Epidermal melanocyte (primary cell): Measurements from ENCODE around the gene TMTC2.
A peak's percentile ranks its signal among the peaks of the same experiment; 100 is the strongest.
"Not testable (repeated sequence)": the region's sequence is repeated elsewhere in the genome, so short reads cannot be mapped to it uniquely, and the experiment has no call there.

Source experiments
- DNase-seq: peaks from one replicate; pipeline ENCODE4 v3.0.0; 2011; ENCODE audit warnings: low spot score; ENCODE audit not compliant: insufficient read length

Gene TMTC2

DNA sequence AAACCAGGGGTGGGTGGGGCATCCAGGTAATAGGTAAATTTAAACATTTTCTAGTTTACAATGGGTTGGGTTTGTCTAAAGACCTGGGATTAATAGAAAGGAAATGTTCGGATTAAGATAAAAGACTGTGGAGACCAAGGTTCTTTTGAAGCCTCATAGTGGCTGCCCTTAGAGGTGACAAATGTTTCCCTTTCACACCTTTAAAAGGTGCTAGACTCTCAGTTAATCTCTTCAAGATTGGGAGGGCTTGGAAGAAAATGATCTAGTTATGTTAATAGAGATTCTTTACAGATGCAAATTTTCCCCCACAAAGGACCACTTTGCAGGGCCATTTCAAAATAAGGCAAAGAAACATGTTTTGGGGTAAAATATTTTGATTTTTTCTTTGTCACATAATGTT lies 39.0 kb downstream of the TMTC2 start:
- DNase-seq, result no peak

DNA sequence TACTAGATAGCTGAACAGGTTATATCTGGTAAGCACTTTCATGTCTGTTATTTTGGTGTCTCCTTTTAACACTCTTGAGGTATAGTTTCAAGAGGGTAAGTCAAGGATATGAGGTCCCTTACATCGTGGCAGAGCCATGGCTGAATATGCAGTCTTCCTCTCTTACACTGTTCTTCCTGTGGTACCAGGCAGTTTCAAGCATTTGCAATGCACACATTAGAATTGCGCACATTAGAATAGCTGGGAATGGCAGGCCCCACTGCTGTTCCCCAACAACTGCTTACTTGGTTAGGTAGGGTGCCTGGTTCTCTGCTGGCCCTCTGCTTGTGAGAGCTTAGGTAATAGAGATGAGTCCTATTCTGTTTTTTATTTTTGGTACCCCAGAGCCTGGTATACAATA lies 41.2 kb downstream of the TMTC2 start:
- DNase-seq, result no peak

DNA sequence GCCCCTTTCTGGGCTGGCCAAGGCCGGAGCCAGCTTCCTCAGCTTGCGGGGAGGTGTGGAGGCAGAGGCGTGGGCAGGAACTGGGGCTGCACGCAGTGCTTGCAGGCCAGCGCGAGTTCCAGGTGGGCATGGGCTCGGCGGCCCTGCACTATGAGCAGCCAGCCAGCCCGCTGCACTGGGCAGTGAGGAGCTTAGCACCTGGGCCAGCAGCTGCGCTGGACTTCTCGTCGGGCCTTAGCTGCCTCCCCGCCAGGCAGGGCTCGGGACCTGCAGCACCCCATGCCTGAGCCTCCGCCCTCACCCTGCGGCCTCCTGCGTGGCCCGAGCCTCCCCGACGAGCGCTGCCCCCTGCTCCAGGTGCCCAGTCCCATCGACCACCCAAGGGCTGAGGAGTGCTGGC lies 42.0 kb downstream of the TMTC2 start:
- DNase-seq, result no peak

DNA sequence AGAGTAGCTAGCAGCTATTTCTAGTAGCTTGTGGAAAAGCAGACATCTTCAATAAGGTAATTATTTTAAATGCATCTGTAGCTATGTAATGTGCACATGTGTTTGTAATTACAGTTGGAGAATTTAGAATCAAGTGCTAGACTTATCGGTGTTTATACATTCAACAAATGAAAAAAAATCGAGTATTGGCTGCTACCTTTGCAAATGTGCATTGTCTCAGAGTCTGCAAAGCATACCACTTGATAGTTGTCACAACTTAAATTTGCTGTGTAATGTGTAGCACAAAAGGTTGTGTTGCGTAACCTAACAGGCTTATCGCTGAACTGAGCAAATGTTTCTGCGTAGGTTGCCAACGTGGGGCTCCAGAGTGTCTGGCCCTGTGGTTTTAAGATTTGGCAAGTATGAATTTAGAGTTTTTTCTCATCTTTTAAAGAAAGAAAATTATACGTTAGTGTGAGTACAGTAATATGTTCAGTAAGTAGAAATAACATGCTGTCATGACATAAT lies 44.3 kb downstream of the TMTC2 start:
- DNase-seq, result no peak

DNA sequence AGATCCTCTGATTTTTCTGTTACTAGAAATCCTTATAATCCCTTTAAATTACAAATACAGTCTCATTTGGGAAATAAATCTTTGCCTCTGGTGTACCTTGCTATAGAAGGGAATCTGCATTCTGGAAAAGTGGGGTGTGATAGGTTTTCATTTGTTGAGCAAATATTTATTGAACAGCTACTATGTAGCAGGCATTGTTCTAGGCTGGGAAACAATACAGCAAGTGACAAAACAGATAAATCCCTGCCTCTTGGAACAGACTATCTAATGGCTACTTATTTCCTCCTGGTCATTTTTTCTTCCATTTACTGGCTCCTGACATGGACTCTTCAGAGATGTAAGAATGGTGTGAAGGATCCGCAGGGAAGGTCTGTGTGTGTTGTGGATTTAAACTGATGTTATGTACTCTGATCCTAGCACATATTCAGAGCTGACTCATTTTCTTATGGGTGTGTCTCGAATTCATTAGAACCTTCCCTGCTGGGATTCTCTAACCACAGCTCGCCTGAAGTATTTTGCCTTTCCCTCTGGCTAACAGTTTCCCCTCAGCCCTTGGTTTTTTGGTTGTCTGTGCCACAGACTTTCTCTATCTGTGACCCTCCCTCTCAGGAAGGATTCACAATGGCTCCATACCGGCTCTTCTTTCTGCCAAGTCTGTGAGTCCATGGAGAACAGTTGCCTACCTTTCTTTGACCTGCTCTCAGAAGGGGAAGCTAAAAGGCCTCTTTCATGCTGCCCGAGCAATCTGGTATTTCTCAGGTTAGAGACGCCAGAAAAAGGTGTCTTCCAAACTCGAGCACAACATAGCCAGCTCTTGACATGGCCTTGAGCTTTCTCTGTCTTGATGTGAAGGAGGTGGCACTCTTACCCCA lies 53.7 kb downstream of the TMTC2 start:
- no peak for DNase-seq

DNA sequence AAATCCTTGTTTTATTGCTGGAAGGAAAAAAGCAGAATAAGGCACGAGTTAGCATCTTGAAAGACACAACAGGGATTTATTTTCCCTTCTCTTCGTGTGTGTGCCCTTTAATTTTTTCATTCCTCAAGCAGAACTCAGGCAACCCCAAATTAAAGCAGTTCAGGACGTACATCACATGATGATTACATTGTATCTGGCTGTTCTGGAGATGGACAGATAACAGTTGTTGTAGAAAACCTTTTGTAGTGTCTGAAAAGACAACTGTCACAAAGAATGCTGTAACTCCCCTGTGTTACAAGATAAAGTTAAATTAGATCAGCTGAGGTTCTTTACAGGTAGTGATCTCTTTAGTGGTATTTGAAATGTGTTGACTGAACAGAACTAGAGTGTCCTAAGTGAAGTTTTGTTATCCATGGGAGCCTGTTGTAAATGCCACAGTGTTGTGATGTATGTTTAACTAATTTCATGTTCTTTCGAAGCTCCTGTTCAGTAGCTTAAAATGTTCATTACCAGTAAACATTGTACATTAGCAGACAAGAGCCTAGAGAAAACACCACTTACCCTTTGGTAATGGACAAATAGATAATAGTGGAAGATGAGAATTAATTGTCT lies 58.5 kb downstream of the TMTC2 start:
- DNase-seq, result no peak

DNA sequence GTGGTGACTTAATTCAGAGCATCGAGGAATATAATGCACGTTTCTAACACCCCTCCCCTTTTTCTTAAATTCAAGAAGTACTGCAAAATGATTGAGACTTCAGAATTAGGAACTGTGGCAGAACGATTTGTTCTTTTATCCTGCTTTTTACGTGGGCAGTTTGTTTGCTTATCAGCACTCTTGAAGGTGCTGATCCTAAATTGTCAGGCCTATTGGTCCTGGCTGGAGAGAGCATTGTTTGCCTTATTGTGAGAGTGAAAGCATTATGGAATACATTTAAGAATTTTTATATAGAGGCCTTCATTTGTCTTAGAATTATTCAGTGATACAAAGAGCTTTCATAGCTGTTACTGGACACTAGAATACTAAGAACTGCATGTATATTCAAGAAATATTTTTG lies 59.1 kb downstream of the TMTC2 start:
- DNase-seq, result no peak

DNA sequence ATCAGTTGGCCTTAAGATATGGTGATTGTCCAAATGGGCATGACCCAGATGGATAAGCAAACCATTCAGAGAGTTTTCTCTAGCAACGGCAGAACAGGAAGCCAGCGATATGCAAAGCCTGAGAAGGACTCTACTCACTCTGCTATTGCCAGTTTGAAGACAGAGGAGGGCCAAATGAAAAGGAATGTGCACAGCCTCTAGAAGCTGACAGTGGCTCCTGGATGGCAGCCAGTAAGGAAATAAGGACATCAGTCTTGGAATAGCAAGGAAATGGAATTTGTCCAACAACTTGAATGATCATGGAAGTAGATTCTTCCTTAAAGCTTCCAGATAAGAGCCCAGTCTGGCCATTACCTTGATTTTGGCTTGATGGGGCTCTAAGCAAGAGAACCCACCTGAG lies 60.0 kb downstream of the TMTC2 start:
- DNase-seq, result no peak

DNA sequence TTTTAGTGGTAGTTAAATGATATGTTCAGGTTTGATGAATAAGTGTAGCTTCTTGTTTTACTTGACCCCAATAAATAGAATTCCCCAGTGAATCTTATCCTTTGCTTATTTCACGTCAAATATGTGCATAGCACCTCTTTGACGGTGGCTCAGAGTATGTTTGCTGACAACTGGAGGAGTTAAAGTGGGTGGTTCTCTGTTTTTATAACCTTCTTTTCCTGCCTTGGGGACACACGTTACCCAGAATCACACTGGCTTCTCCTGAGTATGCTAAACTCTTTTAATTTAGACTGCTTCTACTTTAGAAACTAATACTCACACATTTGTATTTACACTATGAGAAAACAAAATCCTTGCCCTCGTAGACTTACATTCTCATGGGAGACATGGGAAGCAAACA lies 62.3 kb downstream of the TMTC2 start:
- no peak for DNase-seq

DNA sequence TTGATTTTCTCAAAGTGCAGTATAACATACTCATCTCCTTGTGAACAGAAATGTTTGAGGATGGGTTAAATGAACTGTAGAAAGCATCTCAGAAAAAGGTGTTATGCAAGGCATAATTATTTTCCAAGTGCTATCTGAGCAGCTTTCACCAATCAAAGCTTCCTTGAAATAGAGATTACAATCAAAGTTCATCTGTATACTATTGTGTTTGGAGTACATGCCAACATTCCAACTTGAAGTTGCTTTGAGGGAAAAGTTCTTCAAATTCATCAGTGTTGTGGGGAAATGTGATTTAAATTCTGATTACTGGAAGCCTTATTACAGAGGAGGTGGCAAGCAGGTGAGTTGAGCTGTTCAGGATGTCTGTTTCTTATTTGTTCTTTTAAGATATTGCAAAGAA lies 68.2 kb downstream of the TMTC2 start:
- no peak for DNase-seq

DNA sequence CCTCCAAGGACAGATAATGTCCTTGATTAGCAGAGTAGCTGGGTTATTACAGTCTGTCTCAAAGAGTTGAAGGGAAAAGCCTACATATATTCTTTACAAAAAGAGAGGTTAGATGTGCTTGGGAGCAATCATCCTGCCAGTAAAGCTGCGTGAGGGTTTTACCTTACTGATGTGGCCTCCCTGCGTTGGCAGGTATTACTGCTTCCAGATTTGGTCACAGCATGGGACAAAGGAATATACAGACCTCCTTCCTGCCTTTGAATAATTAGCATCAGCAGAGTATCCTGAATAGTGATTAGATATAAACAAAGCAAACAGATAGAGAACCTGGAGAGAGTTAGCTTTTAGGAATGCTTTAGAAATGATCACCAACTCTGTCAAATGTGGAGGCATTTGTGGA lies 69.6 kb downstream of the TMTC2 start:
- DNase-seq, result no peak

DNA sequence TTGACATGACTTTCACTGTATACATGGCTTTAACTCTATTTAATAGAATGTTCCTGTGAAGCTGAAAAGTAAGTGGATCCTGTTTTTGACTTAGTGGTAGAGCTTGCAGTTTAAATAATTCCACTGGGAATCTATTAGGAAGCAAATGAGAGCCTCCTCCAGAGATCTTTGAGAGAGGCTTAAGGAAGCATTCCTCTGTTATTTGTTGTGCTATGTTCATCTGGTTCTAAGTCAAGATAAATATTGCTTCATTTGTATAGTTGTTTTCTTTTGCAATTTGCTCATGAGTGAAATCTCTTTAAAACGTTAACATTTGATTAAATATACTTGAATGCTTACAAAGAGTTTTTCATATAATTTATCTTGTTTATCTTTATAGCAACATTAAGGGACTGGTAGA lies 70.4 kb downstream of the TMTC2 start:
- DNase-seq, result no peak

DNA sequence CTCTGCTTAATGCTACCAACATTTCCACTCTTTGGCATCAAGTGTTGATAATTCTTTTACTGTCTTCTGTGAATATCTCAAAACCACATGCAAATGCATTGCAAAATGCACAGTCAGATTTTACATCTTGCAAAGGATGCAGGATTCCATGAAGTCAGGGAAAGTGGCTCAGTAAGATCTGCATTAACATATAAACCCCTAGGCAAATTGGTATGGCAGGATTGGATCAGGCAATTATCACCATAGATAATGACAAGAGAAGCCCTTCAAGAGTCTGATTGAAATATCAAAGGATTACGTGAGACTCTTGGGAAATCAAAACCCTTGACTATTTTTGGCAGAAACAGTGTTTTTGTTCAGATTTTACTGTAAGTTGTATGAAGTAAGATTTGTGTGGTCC lies 71.0 kb downstream of the TMTC2 start:
- DNase-seq, result no peak

DNA sequence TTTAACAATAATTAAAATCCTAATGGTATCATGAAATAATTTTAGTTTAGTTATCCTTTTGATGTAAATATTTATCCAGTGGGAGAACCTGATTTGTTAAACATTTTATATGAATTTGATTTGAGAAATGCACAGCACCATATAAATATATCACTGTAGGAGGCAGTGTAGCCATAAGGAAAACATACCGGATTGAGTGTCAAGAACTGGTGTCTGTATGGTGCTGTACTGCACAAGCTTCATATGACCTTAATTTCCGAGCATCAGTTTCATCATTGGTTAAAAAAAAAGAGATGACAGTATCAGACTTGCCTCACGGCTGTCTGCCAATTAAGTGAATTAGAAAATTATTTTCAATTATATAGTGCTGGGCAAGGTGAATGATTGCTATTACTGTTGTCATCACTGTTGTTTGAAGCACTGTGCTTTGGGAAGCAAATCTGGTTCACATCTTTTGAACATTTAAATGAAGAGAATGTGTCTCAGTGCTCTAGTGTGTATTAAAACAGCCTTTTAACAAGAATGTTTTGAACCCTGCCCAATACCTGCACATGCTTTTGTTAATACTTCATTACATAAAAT lies 72.1 kb downstream of the TMTC2 start:
- no peak for DNase-seq

DNA sequence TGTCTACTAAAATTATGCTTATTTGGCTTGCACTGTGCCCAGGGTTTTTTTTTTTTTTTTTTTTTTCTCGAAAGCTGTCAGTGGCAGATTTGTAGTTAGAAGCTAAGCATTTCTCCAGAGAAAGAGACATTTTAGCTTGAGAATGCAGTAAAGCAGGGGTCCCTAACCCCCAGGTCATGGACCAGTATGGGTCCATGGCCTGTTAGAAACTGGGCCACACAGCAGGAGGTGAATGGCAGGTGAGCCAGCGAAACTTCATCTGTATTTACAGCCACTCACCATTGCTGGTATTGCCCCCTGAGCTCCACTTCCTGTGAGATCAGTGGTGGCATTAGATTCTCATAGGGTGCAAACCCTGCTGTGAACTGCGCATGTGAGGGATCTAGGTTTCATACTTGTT lies 73.7 kb downstream of the TMTC2 start:
- no peak for DNase-seq

DNA sequence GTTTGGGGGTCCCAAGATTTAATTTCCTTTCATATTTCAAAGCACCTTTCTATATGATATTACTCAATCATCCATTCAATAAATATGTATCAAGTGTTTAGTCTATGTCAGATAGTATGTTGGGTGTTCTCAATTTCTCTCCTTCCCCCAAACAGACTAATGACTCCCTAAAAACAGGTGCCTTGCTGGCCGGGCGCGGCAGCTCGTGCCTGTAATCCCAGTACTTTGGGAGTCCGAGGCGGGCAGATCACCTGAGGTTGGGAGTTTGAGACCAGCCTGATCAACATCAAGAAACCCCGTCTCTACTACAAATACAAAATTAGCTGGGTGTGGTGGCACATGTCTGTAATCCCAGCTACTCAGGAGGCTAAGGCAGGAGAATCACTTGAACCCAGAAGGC lies 78.5 kb downstream of the TMTC2 start:
- not testable (repeated sequence) for DNase-seq

DNA sequence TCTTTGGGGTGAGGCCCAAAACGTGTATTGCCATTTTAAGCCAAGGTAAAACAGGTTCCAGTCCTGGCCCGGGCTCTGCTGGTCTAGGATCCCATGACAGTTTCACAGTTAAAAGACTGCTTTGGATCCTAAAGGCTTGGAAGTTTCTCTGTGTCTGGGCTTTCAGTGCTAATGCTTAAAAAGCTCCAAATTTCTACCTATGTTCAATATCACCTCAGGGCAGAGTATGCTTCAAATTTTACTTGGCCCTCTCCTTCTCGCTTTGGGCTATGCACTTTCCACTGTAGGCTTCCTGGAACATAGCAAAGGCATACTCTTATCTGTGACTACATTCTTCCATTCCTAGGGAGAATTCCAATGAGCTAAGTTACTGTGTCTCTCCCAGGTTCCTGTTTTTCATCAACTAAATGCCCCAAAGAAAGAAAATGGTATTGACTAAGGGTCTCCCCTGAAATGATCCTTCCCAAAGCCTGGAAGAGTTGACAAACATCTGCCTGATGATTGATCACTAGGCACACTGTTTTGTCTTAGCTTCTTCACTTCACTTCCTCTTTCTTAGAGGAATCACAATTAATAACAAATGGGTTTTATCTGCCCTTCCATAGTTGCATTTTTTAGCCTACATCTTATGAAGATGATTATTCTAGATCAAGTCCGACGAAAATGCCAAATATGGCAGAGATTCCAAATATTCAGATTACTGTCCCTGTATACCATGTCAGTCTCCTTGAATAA lies 79.4 kb downstream of the TMTC2 start:
- DNase-seq, result no peak

DNA sequence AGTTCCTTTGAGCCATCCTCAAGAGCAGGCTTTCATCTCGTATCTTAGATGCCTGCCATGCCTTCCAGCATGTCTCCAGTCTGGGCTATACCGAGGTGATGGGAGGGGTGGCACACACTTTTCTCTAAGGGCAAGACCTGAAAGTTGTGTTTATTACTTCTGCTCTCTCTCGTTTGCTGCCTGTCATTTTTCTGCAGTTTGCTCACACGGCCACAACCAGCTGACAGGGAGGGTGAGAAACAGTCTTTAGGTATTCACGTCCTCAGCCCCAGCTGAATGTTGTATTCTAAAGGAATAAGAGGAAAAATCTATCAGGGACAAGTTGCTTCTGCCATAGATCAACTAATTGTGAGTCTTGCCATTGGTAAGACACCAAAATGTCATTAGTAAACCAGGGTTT lies 88.0 kb downstream of the TMTC2 start:
- no peak for DNase-seq

DNA sequence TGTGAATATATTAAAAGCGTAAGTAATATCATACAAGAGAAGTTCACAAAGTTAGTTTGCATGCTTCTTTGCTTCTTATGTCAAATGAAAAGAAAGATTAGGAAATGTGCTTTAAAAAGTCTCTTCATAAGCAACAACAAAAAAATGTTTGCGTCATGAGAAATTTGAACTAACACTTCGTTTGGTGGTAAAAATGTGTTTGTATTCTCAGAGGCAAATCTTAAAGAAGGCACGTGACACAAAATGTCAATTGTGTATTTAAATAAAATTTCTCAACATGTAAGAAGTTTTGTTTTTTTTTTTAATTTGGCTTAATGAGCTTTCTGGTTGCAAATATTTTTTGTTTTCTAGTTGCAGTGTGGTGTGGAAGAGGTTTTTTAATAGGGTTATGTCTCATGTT lies 93.8 kb downstream of the TMTC2 start:
- DNase-seq, result no peak

DNA sequence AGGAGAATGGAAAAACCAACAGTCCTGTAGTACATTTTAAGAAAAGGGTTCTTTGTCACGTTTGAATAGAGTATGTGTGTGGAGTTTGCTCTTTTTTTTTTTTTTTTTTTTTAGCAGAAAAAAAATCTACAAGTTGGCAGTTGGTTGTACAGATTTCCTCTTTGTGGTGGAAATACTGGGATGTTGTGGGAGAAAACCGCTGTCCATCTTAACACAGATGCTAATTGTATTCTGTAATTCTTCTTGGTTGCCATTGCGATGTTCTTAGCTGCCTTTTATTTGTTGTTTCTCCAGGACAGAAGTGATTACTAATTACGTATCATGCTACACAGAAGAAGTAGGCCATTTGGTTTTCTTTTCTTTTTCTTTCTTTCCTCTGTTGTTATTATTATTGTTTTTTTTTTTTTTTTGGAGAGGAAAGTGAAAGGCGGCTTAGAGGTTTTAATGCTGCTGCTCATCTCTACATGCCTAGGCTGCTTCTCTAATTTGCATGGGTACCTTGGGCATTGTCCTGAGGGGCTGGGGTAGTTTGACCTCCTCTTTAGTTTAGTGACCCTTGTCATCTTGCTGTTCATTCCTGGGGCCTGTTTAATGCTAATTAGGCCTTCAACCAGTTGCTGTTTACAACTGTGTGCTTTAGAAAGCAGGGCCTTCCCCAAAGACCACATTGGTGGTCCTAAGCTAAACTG lies 94.7 kb downstream of the TMTC2 start:
- DNase-seq, result peak; percentile 52

DNA sequence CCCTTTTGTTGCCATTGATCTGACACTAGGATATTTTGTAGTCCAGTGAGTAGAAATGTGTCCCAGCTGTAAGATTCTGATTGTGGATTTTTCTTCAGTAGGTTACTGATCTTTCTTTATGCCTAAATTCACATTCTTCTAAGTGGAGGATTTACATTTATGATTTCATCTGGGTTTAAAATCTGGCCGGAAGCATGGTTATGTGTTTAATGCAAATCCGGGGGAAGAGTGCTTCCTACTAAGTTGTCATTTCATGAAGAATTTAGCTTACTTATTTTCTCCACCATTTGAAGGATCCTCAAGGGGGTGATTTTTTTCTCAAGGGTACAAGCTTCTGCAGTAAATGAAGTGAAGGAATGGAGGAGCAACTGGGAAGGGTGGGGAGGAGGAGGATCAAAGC lies 96.7 kb downstream of the TMTC2 start:
- no peak for DNase-seq
